LNCaP clone FGC (cell line): ENCODE results near the gene NAV3.

Source experiments
- DNase-seq: peaks from one replicate; pipeline ENCODE4 v3.0.0-alpha.2; 2011; ENCODE audit warnings: low read depth
- H3K4me3 ChIP-seq: 2 replicates; pipeline ENCODE4 v1.5.1; 2011; ENCODE audit warnings: mild to moderate bottlenecking, low read depth, low read length, control low read depth
- CTCF ChIP-seq: IDR thresholded peaks from 2 replicates; pipeline ENCODE4 v1.5.1; 2012; ENCODE audit warnings: mild to moderate bottlenecking; ENCODE audit not compliant: control insufficient read depth, insufficient read depth; ENCODE audit errors: extremely low read depth

NAV3 gene

DNA sequence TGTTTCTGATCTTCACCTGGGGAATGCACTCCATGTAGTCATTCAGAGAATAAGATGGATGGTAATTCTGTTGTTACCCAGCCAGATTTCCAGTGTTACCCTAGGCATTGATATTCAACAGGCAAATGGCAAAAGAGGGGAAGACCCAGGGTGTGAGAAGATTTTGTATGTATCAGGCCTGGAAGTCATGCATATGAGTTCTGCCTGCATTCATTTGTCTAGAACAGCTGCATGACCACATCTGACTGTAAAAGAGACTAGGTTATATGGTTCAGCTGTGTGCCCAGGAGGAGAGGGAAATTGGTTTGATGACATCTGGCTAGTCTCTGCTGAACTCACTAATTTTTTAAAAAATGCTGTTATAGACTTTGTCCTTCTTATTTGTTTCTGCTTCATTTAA is 224.9 kb downstream of the NAV3 start:
- no peak overlapping the region for H3K4me3 ChIP-seq
- DNase-seq: no peak
- TF ChIP-seq CTCF: no peak

DNA sequence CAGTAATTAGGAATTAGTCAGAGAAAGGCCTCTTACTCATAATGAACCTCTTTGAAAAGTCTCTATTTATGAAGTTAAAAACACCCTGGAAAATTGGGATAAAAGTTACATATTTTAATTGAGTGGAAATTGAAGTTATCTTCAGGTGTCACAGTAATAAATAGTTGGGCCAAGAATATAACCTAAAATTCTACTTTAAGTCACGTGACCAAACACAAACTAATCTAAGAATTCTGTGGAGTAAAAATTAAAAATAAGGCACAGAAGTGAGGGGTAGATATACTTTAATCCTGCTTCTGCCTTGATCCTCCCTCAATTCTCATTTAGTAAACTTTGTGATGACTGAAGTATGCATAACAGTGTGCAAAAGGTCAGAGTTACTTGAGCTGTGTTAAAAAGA is 226.4 kb downstream of the NAV3 start:
- H3K4me3 ChIP-seq: no peak overlapping the region
- no peak for TF ChIP-seq CTCF
- no peak for DNase-seq

DNA sequence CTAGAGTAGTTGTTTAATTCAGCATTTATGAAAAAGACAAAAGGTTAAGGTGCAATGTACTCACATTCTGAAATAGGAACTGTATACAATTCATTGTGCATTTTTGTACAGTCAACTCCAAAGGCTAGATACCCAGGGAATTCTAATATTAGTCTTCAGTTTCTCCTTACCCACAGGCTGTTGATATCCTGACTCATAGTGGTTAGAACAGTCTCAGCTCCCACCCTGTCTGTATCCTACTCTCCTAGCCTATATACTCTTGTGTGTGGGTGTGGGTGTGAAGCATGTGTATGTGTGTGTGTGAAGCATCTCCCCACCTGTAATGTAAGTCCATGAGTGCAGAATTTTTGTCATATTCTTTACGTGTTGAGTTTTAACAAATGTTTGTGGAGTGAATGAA is 229.5 kb downstream of the NAV3 start:
- no peak for DNase-seq
- no peak overlapping the region for H3K4me3 ChIP-seq
- TF ChIP-seq CTCF: no peak

DNA sequence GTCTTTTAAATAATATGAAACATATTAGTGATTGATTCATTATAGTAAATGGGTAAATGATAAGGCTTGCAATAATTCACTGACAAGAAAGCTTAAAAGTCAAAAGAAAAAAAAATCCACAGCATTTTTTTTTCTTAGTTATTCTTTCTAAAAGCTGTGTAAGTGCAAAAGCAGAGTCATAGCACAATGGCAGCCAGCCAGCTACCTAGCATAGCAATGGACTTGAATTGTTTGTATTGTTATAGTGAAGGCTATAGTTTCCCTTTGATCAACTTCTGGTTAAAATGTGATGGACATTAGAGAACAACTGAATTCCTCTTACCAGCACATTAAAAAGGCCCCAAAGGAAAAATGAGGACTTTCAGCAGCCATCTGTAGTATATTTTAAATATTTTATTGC is 232.1 kb downstream of the NAV3 start:
- DNase-seq: peak; percentile 34
- no peak overlapping the region for H3K4me3 ChIP-seq
- TF ChIP-seq CTCF: no peak

DNA sequence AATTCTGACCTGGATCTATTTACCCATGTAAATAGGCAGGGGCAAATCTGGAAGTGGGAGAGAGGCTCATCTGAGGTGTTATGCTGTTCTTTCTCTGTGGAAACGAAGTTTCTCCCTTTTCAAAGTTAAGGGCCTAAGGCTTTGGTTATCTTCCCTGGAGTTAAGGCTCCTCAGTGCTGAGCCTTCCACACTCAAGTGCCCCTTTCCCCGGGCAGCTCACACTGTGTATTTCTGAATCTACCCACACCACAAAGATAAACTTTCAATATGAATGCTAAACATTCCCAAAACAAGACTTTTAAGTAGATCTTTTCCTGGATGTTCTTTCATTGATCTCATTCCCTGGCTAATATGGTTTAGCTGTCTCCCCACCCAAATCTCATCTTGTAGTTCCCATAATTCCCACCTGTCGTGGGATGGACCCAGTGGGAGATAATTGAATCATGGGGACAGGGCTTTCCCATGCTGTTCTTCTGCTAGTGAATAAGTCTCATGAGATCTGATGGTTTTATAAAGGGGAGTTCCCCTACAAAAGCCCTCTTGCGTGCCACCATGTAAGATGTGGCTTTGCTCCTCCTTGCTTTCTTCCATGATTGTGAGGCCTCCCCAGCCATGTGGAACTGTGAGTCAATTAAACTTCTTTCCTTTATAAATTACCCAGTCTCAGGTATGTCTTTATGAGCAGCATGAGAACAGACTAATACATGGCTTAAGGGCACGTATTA is 251.1 kb downstream of the NAV3 start:
- no peak overlapping the region for H3K4me3 ChIP-seq
- no peak for DNase-seq
- no peak for TF ChIP-seq CTCF

- no peak for DNase-seq
- no peak for TF ChIP-seq CTCF
- no peak overlapping the region for H3K4me3 ChIP-seq
Measured at GRCh38 chr12:78085542-78086182, 255.0 kb downstream of the NAV3 start.
